HUDEP-2 (cell line): Measurements from ENCODE around the gene CFAP77.
A peak's percentile ranks its signal among the peaks of the same experiment; 100 is the strongest.

ENCODE experiments used
- DNase-seq, 76 experiments: peaks; one replicate each; lab custom pipeline; 2025; ENCODE audit not compliant: unreplicated experiment in 76 of 76; lab: John Stamatoyannopoulos, UW

Gene CFAP77

GRCh38 chr9:132486706-132487350 lies 76.8 kb downstream of the CFAP77 start:
- DNase-seq, result no peak

GRCh38 chr9:132487351-132487791 lies 77.4 kb downstream of the CFAP77 start:
- no peak for DNase-seq

DNA sequence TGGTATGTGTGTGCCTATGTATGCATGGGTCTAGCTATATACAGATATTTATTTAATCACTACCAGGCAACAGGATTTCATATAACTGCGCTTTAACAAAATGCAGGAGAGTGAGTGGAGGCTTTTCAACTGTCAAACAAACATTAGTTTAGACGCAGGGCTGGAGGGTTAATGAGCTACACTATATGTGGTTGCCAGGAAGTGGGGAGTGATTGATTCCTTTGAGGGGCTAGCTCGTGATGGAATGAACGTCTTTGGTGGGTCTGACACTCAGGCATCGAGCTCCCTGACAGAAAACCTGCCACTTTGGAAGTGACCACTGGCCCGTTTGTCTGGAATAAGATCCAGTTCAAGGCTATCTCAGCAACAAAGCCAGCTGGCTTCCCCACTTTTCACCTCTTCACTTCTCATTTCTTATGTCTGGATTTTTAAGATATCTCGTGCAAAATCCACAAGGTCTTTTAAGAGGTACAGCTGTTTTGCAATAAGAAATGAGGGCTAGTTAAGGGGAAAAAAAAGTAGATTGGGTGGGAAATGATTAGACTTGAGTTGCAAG lies 78.0 kb downstream of the CFAP77 start:
- no peak for DNase-seq

GRCh38 chr9:132488626-132489025 lies 78.6 kb downstream of the CFAP77 start:
- DNase-seq, result no peak

GRCh38 chr9:132489536-132489935 lies 79.5 kb downstream of the CFAP77 start:
- no peak for DNase-seq

GRCh38 chr9:132494857-132495256 lies 84.8 kb downstream of the CFAP77 start:
- no peak for DNase-seq

GRCh38 chr9:132497731-132498130 lies 87.7 kb downstream of the CFAP77 start:
- DNase-seq, result no peak

DNA sequence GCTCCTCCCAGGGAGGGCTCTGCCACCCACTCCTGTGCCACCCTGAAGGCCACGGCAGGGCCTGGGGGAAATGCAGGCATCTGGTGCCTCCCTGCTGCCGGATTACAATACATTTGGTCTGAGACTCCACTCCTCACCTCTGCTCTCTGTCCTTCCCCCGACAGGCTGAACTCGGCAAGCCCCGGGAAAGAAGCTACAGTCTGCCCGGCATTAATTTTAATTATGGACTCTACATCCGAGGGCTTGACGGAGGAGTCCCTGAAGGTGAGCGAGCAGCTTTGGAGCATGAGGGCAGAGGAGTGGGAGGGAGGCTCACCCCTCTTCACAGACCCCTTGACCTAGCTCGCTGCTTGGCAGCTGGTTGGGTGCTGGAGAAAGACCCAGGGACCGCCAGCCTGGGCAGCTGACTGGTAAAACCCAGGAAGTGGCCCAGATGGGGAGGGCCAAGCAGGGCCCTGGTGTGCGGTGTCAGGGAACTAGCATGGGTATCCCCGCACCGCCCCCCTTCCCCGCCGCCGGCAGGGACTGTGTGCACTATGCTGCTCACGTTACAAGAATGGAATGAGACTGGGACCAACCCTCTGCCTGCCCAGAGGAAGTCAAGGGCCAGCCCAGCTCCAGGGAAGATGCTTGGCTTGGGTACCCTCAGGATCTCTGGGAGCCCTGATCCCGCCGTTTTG lies 88.7 kb downstream of the CFAP77 start:
- DNase-seq, result no peak

DNA sequence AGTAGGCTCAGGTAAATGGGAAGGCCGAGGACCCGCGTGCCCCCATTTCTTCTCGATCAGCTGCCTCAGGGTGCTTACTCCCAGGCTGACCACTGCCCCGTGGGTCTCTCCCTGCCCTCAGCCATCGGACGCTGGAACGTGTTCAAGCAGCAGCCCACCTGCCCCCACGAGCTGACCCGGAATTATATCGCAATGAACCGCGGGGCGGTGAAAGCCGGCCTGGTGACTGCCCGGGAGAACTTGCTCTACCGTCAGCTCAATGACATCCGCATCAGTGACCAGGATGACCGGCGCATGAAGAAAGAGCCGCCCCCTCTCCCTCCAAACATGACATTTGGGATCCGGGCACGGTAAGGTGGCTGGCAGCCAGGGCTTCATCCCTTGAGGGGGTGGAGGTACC lies 89.2 kb downstream of the CFAP77 start:
- DNase-seq, result no peak

- DNase-seq, result no peak
These were observed 90.2 kb downstream of the CFAP77 start for GRCh38 chr9:132500193-132500592.

DNA sequence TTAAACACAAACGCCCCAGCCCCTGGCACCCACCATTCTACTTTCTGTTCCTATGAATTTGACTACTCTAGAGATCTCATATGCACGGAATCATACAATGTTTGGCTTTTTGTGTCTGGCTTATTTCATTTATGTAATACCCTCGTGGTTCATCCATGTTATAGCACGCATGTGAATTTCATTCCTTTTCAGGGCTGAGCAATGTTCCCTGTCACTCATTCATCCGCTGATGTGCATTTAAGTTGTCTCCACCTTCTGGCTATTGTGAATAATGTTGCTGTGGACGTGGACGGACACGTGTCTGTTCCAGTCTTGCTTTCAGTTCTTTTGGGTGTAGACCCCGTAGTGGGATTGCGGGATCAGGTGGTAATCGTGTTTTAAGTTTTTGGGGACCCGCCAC lies 92.5 kb downstream of the CFAP77 start:
- no peak for DNase-seq

DNA sequence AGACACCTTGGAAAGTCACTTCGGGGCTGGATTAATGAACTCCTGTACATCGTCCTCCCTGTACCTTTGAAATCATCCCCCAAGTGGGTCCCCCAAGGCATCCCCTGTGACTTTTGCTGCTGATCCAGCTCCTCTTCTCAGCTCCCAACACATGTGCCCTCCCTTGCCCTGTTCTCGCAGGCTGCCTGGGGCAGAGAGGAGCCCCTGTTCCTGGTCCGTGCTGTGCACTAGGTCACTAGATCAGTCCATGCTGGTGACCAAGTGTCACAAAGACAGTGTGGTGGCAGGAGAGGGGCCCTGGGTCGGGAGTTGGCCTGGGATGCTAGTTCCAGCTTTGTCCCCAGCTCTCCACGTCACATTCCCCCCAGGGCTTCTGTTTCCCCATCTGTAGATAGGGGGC lies 93.1 kb downstream of the CFAP77 start:
- DNase-seq, result no peak

DNA sequence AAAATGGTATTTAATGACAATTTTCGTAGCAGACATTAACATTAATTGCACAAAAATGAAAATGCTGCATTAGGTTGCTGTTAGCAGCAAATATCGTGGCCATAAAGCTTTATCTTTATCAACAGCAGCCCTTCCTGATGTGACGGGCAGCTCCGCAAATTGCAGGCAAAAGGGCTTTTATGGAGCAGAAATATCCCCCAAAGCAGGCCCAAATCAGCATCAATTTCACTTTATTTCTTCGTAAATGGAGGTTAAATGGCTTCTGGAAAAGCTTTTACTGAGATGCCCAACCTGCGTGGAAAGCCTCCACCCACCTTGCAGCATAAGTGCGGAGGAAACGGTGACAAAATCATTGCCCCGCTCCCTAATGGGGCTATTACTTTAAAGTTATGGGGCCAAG lies 94.5 kb downstream of the CFAP77 start:
- DNase-seq, result no peak

GRCh38 chr9:132505991-132506655 lies 96.1 kb downstream of the CFAP77 start:
- no peak for DNase-seq

GRCh38 chr9:132506977-132507669 lies 97.1 kb downstream of the CFAP77 start:
- no peak for DNase-seq

DNA sequence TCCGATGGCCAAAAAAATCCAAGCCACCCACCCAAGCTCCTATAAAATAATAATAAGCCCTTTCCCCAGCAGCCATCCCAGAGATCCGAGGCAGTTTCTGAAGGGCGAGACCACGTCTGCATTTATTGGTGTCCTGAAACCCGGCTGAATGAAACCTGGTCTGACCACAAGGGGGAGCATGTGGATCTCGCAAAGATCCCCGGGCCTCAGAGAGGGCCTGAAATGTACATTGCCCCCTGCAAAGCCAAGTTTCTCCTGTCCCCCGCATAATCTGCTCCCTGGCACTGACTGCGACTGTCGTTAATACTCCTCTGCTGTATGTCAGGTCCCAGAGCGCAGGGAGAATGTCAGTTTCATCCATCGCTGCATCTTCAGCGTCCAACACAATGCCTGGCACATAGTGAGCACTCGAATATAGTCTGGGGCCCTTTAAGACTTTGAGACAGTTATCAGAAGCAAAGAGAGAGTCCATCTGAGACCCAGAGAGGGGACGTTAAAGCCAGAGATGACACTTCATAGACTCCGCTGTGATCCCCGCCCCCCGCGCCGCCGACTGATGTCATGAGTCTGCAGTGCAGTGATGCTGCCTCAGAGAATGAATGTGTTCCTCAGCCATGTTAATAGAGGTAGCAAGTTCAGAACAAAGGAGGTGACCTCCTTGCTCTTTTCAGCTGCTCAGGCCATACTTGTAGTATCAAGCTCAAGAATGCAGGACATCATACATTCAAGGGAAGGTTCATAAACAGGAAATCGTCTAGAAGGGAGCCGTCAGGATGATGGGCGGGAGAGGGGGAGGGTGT lies 97.9 kb downstream of the CFAP77 start:
- DNase-seq, result peak in 58 of 76 experiments; percentile 3 to 69 (median 38)

DNA sequence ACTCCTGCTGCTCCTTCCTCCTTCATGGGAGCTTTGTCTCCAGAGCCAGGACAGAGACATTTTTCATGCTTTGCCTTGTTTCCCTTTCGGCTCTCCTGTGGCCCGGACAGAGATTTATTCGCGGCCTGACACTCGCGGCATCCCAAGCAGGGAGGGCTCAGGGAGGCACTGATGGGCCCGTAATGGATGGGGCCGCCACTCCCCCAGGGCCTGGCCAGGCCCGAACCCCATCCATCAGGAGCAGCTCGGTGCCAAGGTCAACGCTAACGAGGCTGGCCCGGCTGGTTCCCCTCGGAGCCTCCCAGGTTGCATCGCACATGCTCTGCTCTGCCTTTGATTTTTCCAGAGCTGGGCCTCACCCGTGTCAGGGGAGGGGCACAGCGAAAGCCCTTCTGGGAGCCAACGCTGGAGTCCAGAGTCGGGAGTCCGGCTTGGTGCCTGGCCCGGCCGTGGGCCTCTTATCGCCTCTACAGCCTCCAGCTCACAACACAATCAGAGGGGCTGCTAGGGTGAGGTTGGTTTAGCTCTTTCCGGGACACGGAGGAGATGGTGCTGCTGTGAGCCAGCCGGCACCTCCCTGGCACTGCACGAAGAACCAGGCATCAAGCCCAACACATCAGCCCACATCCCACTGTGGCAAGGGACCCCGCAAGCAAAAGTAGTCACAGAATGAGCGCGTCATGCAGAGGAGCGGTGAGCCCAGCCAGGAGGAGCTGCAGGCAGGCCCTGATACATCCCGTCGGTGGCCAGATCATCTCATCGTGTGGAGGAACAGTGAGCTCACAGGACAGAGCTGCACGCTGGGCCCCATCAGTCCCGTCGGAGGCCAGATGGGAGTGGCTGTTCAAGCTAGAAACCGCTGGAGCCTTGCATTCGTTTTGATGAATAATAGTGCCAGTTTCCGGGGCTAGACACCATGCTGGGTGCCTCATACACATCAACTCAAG lies 100.2 kb downstream of the CFAP77 start:
- no peak for DNase-seq

DNA sequence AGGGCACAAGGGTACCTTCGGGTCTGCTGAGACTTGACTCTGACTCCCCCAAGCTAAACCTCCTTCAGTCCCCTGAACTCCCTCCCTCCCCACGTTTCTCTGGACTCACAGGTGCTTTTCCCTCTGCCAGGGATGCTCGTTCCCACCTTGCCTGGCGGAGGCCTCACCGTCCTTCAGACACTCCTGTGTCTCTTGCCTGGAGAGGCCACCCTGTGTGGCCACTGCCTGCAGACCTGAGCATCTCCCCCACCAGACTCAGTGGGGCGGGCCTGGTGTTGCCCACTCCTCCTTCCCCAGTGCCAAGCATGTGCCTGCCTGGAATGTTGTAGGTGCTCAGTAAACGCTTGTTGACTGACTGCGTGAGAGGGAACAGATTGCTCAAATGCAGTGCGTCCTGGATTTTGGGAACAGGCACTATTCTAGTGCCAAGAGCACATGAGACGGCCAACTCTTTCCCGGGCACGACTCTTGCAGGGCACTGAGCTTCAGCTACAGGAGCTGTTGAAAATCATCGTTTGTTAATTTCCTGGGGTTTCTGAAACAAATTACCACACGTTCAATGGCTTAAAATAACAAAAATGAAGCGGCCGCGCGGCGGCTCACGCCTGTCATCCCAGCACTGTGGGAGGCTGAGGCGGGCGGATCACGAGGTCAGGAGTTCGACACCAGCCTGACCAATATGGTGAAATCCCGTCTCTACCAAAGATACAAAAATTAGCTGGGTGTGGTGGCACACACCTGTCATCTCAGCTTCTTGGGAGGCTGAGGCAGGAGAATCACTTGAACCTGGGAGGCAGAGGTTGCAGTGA lies 101.4 kb downstream of the CFAP77 start:
- DNase-seq, result no peak
